K562 (cell line): ENCODE results near the gene FERMT1. TPM values are rescaled to one million over a fixed set of nuclear protein-coding genes. Genes with fewer than 3 reads are reported as not detected.
A peak's percentile ranks its signal among the peaks of the same experiment; 100 is the strongest.

Source experiments
- ATAC-seq: fragments of 200-7000 bp; cut with Tn5 transposase; 3 replicates; pipeline ENCODE4 v1.9.1; 2020; ENCODE audit warnings: moderate library complexity
- BruUV-seq: library from RNA; stranded (reverse); fragments of 400-500 nt; replicated peaks from 2 replicates; lab custom pipeline; 2021; lab: Mats Ljungman, UMichigan
- CTCF ChIA-PET: fragments of 300-600 bp; formaldehyde crosslinking; extraction: SDS; loops from one replicate; lab custom pipeline; 2021; ENCODE audit warnings: low intra/inter-chr PET ratio; lab: Yijun Ruan, JAX
- POLR2A ChIA-PET: fragments of 300-600, 350-650 bp; sonication (Branson Sonifier 250); formaldehyde crosslinking; extraction: SDS; loops from one replicate; lab custom pipeline; 2021; ENCODE audit warnings: antibody characterized with exemption, inconsistent platforms; lab: Yijun Ruan, JAX
- DNase-seq, 4 experiments: peaks; one replicate each; pipeline versions ENCODE4 v3.0.0 to v3.0.0-alpha.2; 2011 to 2018; ENCODE audit warnings: low spot score in 3 of 4, mixed read lengths in 3 of 4; ENCODE audit errors: extremely low read depth in 1 of 4
- FAIRE-seq: peaks from 2 replicates; lab custom pipeline; 2011; peaks lifted over from hg19 to GRCh38; lab: Jason Lieb, UNC
- H2AFZ ChIP-seq: 2 replicates; pipeline ENCODE4 v1.6.0; 2011; ENCODE audit warnings: low read depth, low read length, control low read depth, inconsistent platforms
- H3K27ac ChIP-seq: fragments of 200-600 bp; 3 replicates; pipeline ENCODE4 v1.8.0; 2011; ENCODE audit warnings: low read depth, mild to moderate bottlenecking, control low read depth, inconsistent platforms, low read length, moderate library complexity, mixed read lengths; ENCODE audit errors: extremely low read depth
- H3K27me3 ChIP-seq, 2 experiments: fragments of 300-600 bp in 1 of 2; 2 replicates in 1 of 2; 3 replicates in 1 of 2; pipeline versions ENCODE4 v1.6.0 to v1.8.0; 2011; ENCODE audit warnings: inconsistent platforms in 2 of 2, low read length in 2 of 2, mild to moderate bottlenecking in 1 of 2, mixed read lengths in 1 of 2, moderate library complexity in 1 of 2; ENCODE audit not compliant: control insufficient read depth in 2 of 2, insufficient read depth in 2 of 2
- H3K36me3 ChIP-seq: fragments of 300-600 bp; 3 replicates; pipeline ENCODE4 v1.8.0; 2011; ENCODE audit warnings: mild to moderate bottlenecking, low read length, inconsistent platforms; ENCODE audit not compliant: control insufficient read depth, insufficient read depth
- H3K4me1 ChIP-seq, 2 experiments: fragments of 200-600 bp in 1 of 2; replicated peaks in 1 of 2; 2 replicates in 1 of 2; 3 replicates in 1 of 2; pipeline versions ENCODE4 v1.5.1 to v1.8.0; 2011; ENCODE audit warnings: inconsistent platforms in 2 of 2, low read length in 2 of 2, mild to moderate bottlenecking in 1 of 2, mixed read lengths in 1 of 2, moderate library complexity in 1 of 2; ENCODE audit not compliant: control insufficient read depth in 2 of 2, insufficient read depth in 2 of 2
- H3K4me2 ChIP-seq: 2 replicates; pipeline ENCODE4 v1.6.1; 2011; ENCODE audit warnings: low read length, control low read depth, inconsistent platforms, mixed read lengths; ENCODE audit not compliant: insufficient read depth
- H3K4me3 ChIP-seq: fragments of 200-600 bp; sonication (generic), shearing (Covaris generic); 2 replicates; pipeline ENCODE4 v1.5.1; 2016; ENCODE audit warnings: control low read depth, inconsistent platforms
- H3K79me2 ChIP-seq: fragments of 200-600 bp; 3 replicates; pipeline ENCODE4 v1.8.0; 2011; ENCODE audit warnings: low read length, inconsistent platforms; ENCODE audit not compliant: control insufficient read depth, insufficient read depth
- H3K9ac ChIP-seq, 2 experiments: 2 replicates each; pipeline versions ENCODE4 v1.6.0 to v1.6.1; 2011; ENCODE audit warnings: low read depth in 2 of 2, low read length in 2 of 2, control low read depth in 1 of 2, inconsistent platforms in 1 of 2, mild to moderate bottlenecking in 1 of 2, mixed read lengths in 1 of 2; ENCODE audit not compliant: insufficient read depth in 1 of 2
- H3K9me1 ChIP-seq: one replicate; pipeline ENCODE4 v1.6.0; 2011; ENCODE audit warnings: inconsistent platforms, mild to moderate bottlenecking, low read length, moderate library complexity; ENCODE audit not compliant: control insufficient read depth, insufficient read depth
- H3K9me3 ChIP-seq: replicated peaks from 2 replicates; pipeline ENCODE4 v1.5.1; 2011; ENCODE audit warnings: low read depth, low read length, inconsistent platforms; ENCODE audit not compliant: control insufficient read depth, insufficient read depth
- H4K20me1 ChIP-seq: replicated peaks from 2 replicates; pipeline ENCODE4 v1.6.1; 2011; ENCODE audit warnings: low read length, inconsistent platforms, mixed read lengths; ENCODE audit not compliant: control insufficient read depth, insufficient read depth
- ARID1B ChIP-seq: fragments of 450-650 bp; IDR thresholded peaks from 2 replicates; pipeline ENCODE4 v1.6.1; 2016; ENCODE audit warnings: antibody characterized with exemption, mild to moderate bottlenecking, inconsistent platforms
- ARNT ChIP-seq, 2 experiments: fragments of 450-650 bp; IDR thresholded peaks; 2 replicates each; pipeline ENCODE4 v1.6.1; 2016; ENCODE audit warnings: mild to moderate bottlenecking in 1 of 2
- CREB1 ChIP-seq, 2 experiments: sonication (generic) in 1 of 2; formaldehyde crosslinking in 1 of 2; IDR thresholded peaks; 2 replicates each; pipeline versions ENCODE4 v1.6.1 to v1.8.0; 2012 to 2022; ENCODE audit warnings: inconsistent platforms in 1 of 2, mild to moderate bottlenecking in 1 of 2, missing genetic modification reagents in 1 of 2, moderate library complexity in 1 of 2
- FOSL1 ChIP-seq: fragments of 200-800 bp; sonication (Bioruptor generic); conservative IDR thresholded peaks from 2 replicates; pipeline ENCODE4 v1.6.1; 2016; ENCODE audit warnings: missing genetic modification characterization, missing compliant biosample characterization
- HDGF ChIP-seq: fragments of 450-650 bp; IDR thresholded peaks from 2 replicates; pipeline ENCODE4 v1.6.1; 2016
- KLF6 ChIP-seq: fragments of 250-450 bp; sonication (Bioruptor Pico); IDR thresholded peaks from 2 replicates; pipeline ENCODE4 v1.4.0; 2020; ENCODE audit warnings: mild to moderate bottlenecking, moderate library complexity, borderline replicate concordance
- MEIS2 ChIP-seq: fragments of 450-650 bp; IDR thresholded peaks from 2 replicates; pipeline ENCODE4 v1.6.1; 2014; ENCODE audit warnings: mild to moderate bottlenecking; ENCODE audit not compliant: partially characterized antibody
- RFX1 ChIP-seq: fragments of 450-650 bp; IDR thresholded peaks from 2 replicates; pipeline ENCODE4 v1.6.1; 2016; ENCODE audit warnings: mild to moderate bottlenecking, moderate library complexity
- ZNF586 ChIP-seq: fragments of 450-650 bp; formaldehyde crosslinking; conservative IDR thresholded peaks from 2 replicates; pipeline ENCODE4 v1.4.0; 2020; ENCODE audit warnings: mild to moderate bottlenecking, moderate library complexity
- ZNF717 ChIP-seq: fragments of 250-450 bp; sonication (Bioruptor Pico); IDR thresholded peaks from 2 replicates; pipeline ENCODE4 v1.5.0; 2021
- WGBS: fragments of 100-300 bp; shearing (Covaris generic); methylation state at CpG from one replicate; pipeline ENCODE4 v1.1.6; 2016; ENCODE audit warnings: low coverage, mixed read lengths; ENCODE audit not compliant: insufficient coverage; ENCODE audit errors: missing lambda C conversion rate; 5-methylcytosine and 5-hydroxymethylcytosine counted together
- in situ Hi-C: fragments of 300-500 bp; cut with MboI; formaldehyde crosslinking; loops from 4 replicates; pipeline ENCODE4 v1.15.0; 2018; ENCODE audit warnings: inconsistent platforms, mixed read lengths
- intact Hi-C: fragments of 100-400 bp; cut with micrococcal nuclease; formaldehyde crosslinking; loops from 2 replicates; pipeline ENCODE4 v1.14.2; 2022
- polyA plus RNA-seq, 8 experiments: library from polyadenylated mRNA; depleted of rRNA in 4 of 8; stranded (reverse) in 5 of 8; unstranded in 3 of 8; fragments of >200 nt; fragmentation: Nextera tagmentation in 2 of 8; fragmentation: Illumina TruSeq in 1 of 8; extraction: Ambion mirVana in 2 of 8; extraction: Trizol in 1 of 8; gene quantifications; 2 replicates each; pipeline versions ENCODE4 v1.2.1 to v1.2.3, GENCODE V29; 2011 to 2014; ENCODE audit warnings: inconsistent platforms in 1 of 8, missing spikeins in 1 of 8
- total RNA-seq, 7 experiments: library from RNA; depleted of rRNA in 6 of 7; stranded (reverse); fragments of >200 nt in 6 of 7; fragmentation: Illumina TruSeq in 2 of 7; extraction: Trizol in 2 of 7; gene quantifications; 2 replicates each; pipeline versions ENCODE4 v1.2.1 to v1.2.3, GENCODE V29; 2011 to 2021; ENCODE audit warnings: low replicate concordance in 1 of 7
- TF ChIP-seq, protein P1 (sequence below), 2 experiments: fragments of 450-650 bp in 1 of 2; sonication (generic) in 1 of 2; formaldehyde crosslinking in 1 of 2; IDR thresholded peaks in 1 of 2; conservative IDR thresholded peaks in 1 of 2; 2 replicates each; pipeline versions ENCODE4 v1.6.1 to v1.8.1; 2016 to 2023; ENCODE audit warnings: mild to moderate bottlenecking in 2 of 2, moderate library complexity in 2 of 2, inconsistent platforms in 1 of 2, missing genetic modification reagents in 1 of 2

Gene FERMT1
- total and polyA plus RNA-seq, 9 of the 15 experiments (the other 6 are each of a cell fraction or from before 2014, with no cell fraction given), result 0.07 TPM; not detected in 8

DNA sequence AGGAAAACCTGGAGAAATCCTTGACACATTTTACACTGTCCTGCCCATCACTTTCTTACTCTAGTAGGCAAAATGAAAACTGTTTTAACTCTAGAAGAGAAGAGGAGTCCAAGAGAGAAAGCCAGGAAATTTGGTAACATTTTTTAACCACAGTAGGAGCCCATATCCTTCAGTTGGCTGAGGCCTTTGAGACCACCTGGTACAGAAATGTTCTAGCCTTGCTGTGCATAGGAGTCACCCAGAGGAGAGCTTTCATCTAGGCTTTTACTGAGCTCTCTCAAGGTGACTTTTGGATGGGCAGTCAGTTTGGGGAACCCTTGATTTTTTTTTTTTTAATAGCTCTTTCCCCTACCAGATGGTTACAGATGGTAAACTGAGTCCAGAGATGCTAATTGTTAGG, 94.0 kb downstream of the FERMT1 start:
- Histone ChIP-seq H3K9me3 (peaks cover 3% of the 10 kb centered on the region; the same call in 1 of the 2 replicates), H3K4me3 (no peak overlapping the region), H3K4me1 (peaks cover 3 to 9% of the 10 kb centered on the region in 2 experiments; a peak in 4 of 5 replicates), H3K27me3 (no peaks in the 10 kb centered on the region), H3K9ac (no peak overlapping the region), H3K79me2 (peaks cover 35% of the 10 kb centered on the region), H3K36me3 (peaks cover 58% of the 10 kb centered on the region), H3K9me1 (no peaks in the 10 kb centered on the region)
- FAIRE-seq (no peak), ATAC-seq (no peak)
- BruUV-seq, result no TSS peak
- POLR2A ChIA-PET, result no interaction called here
- intact Hi-C loops, result no loop called here
- TF ChIP-seq ZNF717 (CRISPR knock-in tag), result no peak
- no peak for TF ChIP-seq ZNF586 (CRISPR knock-in tag)
- TF ChIP-seq CREB1 (IDR thresholded peaks at IDR 0.05), result no peak
- no peak for TF ChIP-seq CREB1 (CRISPR knock-in tag; IDR thresholded peaks at IDR 0.05)
- TF ChIP-seq HDGF, result no peak
- no peak for TF ChIP-seq RFX1
- no peak for TF ChIP-seq KLF6 (CRISPR knock-in tag)
- TF ChIP-seq, all 486 proteins: peak for 0
- no peak for DNase-seq
- no peak overlapping the region for H3K4me2 ChIP-seq
- no peak overlapping the region for H2AFZ ChIP-seq
- CTCF ChIA-PET, result no interaction called here
- no peaks in the 10 kb centered on the region for H4K20me1 ChIP-seq
- in situ Hi-C loops, result no loop called here
- no peak overlapping the region for H3K27ac ChIP-seq

DNA sequence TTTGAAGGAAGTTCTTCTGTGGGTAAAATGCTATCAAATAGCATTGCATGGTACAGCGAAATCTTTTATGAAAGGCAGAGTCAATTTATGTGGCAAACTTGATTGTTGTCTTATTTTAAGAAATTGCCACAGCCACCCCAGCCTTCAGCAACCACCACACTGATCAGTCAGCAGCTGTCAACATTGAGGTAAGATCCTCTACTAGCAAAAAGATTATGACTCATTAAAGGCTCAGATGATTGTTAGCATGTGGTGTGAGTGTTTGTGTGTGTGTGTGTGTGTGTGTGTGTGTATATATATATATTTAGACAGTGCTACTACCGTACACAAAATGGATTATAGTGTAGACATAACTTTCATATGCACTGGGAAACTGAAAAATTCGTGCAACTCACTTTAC, 96.8 kb downstream of the FERMT1 start:
- H3K4me1 ChIP-seq, result peaks cover 0 to 4% of the 10 kb centered on the region in 2 experiments; a peak in 2 of 5 replicates
- ChIA-PET CTCF (interaction anchor here (0.6 kb wide), 1 partner anchor 372 kb away, joined by 3 read pairs; no protein-coding TSS in a partner anchor), POLR2A (no interaction called here)
- H3K79me2 ChIP-seq, result peaks cover 46% of the 10 kb centered on the region
- H3K9me3 ChIP-seq, result peaks cover 3% of the 10 kb centered on the region; the same call in 1 of the 2 replicates
- WGBS, result 83% methylated on average over 3 of the region's 3 CpGs
- H3K9me1 ChIP-seq, result no peaks in the 10 kb centered on the region
- no peak overlapping the region for H2AFZ ChIP-seq
- H4K20me1 ChIP-seq, result no peaks in the 10 kb centered on the region
- FAIRE-seq, result no peak
- no peak overlapping the region for H3K27ac ChIP-seq
- H3K36me3 ChIP-seq, result peaks cover 65% of the 10 kb centered on the region
- intact Hi-C loops, result no loop called here
- in situ Hi-C loops, result no loop called here
- TF ChIP-seq FOSL1 (tag) (0 out of 2 replicates have a peak, but pooled peaks have one; percentile 32), ARNT (IDR thresholded peaks at IDR 0.05) (no peak), ARID1B (peak; percentile 25; the same call in 1 of the 2 replicates), MEIS2 (peak; percentile 21), HDGF (no peak)
- TF ChIP-seq, protein P1, sequence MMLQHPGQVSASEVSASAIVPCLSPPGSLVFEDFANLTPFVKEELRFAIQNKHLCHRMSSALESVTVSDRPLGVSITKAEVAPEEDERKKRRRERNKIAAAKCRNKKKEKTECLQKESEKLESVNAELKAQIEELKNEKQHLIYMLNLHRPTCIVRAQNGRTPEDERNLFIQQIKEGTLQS (IDR thresholded peaks at IDR 0.05), result peak; percentile 49
- TF ChIP-seq, protein P1 (CRISPR knock-in tag; conservative IDR thresholded peaks at IDR 0.05), result no peak
- H3K27me3 ChIP-seq, result no peaks in the 10 kb centered on the region
- no peak for DNase-seq
- no peak overlapping the region for H3K9ac ChIP-seq
- no peak overlapping the region for H3K4me2 ChIP-seq
- BruUV-seq, result no TSS peak
- ATAC-seq, result peak; percentile 47; the same call in 2 of the 3 replicates
- no peak overlapping the region for H3K4me3 ChIP-seq
